ENCODE measurements around the gene HSD17B3. TPM values are rescaled to one million over a fixed set of nuclear protein-coding genes. Genes with fewer than 3 reads are reported as not detected.

The HSD17B3 gene
- total and polyA plus RNA-seq, 7 donors = 0.66 to 1.4 (median 1.0) TPM; not detected in 4

GRCh38 chr9:96281641-96282040 is 20.3 kb downstream of the HSD17B3 start:
- 82 to 89% methylated on average over 6 of the region's 6 CpGs for WGBS, 2 donors
- no peaks in the 10 kb centered on the region for H3K4me1 ChIP-seq
- H3K4me3 ChIP-seq = no peak overlapping the region
- intact Hi-C loops (cut with DNase I) = no loop called here
- no peak for DNase-seq
- no peak for TF ChIP-seq CTCF (IDR thresholded peaks at IDR 0.05)
- H3K36me3 ChIP-seq = no peaks in the 10 kb centered on the region
- H3K9me3 ChIP-seq = peaks cover 0 to 2% (median 0%) of the 10 kb centered on the region in 4 donors
- no peak overlapping the region for H3K27ac ChIP-seq
- no peaks in the 10 kb centered on the region for H3K27me3 ChIP-seq

- TF ChIP-seq POLR2AphosphoS5 (IDR thresholded peaks at IDR 0.05) (no peak), EP300 (IDR thresholded peaks at IDR 0.05) (no peak)
- Histone ChIP-seq H3K27ac (no peak overlapping the region), H3K4me3 (no peak overlapping the region), H3K27me3 (no peaks in the 10 kb centered on the region), H3K4me1 (no peaks in the 10 kb centered on the region), H3K36me3 (no peaks in the 10 kb centered on the region), H3K9me3 (peaks cover 0 to 9% (median 1%) of the 10 kb centered on the region in 4 donors)
- intact Hi-C loops (cut with DNase I) = no loop called here
- DNase-seq = no peak
- 89 to 90% methylated on average over 8 of the region's 8 CpGs for WGBS, 2 donors
Observed at GRCh38 chr9:96279932-96280331, 22.0 kb downstream of the HSD17B3 start.

GRCh38 chr9:96274939-96275338 is 27.0 kb downstream of the HSD17B3 start:
- H3K36me3 ChIP-seq = no peaks in the 10 kb centered on the region
- H3K4me3 ChIP-seq = no peak overlapping the region
- intact Hi-C loops (cut with DNase I) = no loop called here
- no peak overlapping the region for H3K27ac ChIP-seq
- no peaks in the 10 kb centered on the region for H3K4me1 ChIP-seq
- no peak for DNase-seq
- no peak for TF ChIP-seq EP300 (IDR thresholded peaks at IDR 0.05)
- TF ChIP-seq POLR2A (IDR thresholded peaks at IDR 0.05) = no peak
- TF ChIP-seq CTCF (IDR thresholded peaks at IDR 0.05) = no peak
- 78 to 79% methylated on average over 2 of the region's 2 CpGs for WGBS, 2 donors
- no peaks in the 10 kb centered on the region for H3K27me3 ChIP-seq
- H3K9me3 ChIP-seq = peaks cover 0 to 17% (median 7%) of the 10 kb centered on the region in 4 donors

- Histone ChIP-seq H3K4me3 (no peak overlapping the region), H3K27me3 (no peaks in the 10 kb centered on the region), H3K4me1 (no peaks in the 10 kb centered on the region), H3K9me3 (peaks cover 0 to 14% (median 6%) of the 10 kb centered on the region in 4 donors), H3K27ac (no peak overlapping the region), H3K36me3 (no peaks in the 10 kb centered on the region)
- WGBS, 2 donors = 94 to 97% methylated on average over 1 of the region's 1 CpG
- TF ChIP-seq POLR2AphosphoS5 (IDR thresholded peaks at IDR 0.05) (no peak), CTCF (IDR thresholded peaks at IDR 0.05) (no peak), EP300 (IDR thresholded peaks at IDR 0.05) (no peak), POLR2A (IDR thresholded peaks at IDR 0.05) (no peak)
- DNase-seq = no peak
- intact Hi-C loops (cut with DNase I) = no loop called here
Observed at GRCh38 chr9:96270236-96270744, 31.7 kb downstream of the HSD17B3 start.

GRCh38 chr9:96258967-96259366 is 43.0 kb downstream of the HSD17B3 start:
- TF ChIP-seq POLR2A (IDR thresholded peaks at IDR 0.05) = no peak
- no peak for TF ChIP-seq CTCF (IDR thresholded peaks at IDR 0.05)
- TF ChIP-seq EP300 (IDR thresholded peaks at IDR 0.05) = no peak
- TF ChIP-seq POLR2AphosphoS5 (IDR thresholded peaks at IDR 0.05) = no peak
- H3K9me3 ChIP-seq = no peaks in the 10 kb centered on the region
- H3K27ac ChIP-seq = no peak overlapping the region
- H3K27me3 ChIP-seq = no peaks in the 10 kb centered on the region
- no peak overlapping the region for H3K4me3 ChIP-seq
- peaks cover 0 to 7% (median 0%) of the 10 kb centered on the region in 4 donors for H3K4me1 ChIP-seq
- no peak for DNase-seq
- intact Hi-C loops (cut with DNase I) = no loop called here
- 94 to 98% methylated on average over 4 of the region's 4 CpGs for WGBS, 2 donors
- H3K36me3 ChIP-seq = no peaks in the 10 kb centered on the region

Data from sigmoid colon (tissue), 7 donors.